Peyer's patch (tissue), 4 donors: Measurements from ENCODE around the gene GP1BB.

ENCODE experiments used
- CTCF ChIP-seq, 6 experiments: fragments of 450-650 bp in 4 of 6; fragments of 200-600 bp in 2 of 6; sonication (generic) in 1 of 6; IDR thresholded peaks; one replicate each; pipeline ENCODE4 v1.5.1; 2017 to 2019; ENCODE audit warnings: antibody characterized with exemption in 6 of 6, mild to moderate bottlenecking in 3 of 6, moderate library complexity in 1 of 6
- POLR2A ChIP-seq, 2 donors: fragments of 450-650 bp; IDR thresholded peaks; one replicate each; pipeline ENCODE4 v1.5.1; 2017; ENCODE audit warnings: antibody characterized with exemption in 2 of 2, mild to moderate bottlenecking in 2 of 2, moderate library complexity in 2 of 2

DNA sequence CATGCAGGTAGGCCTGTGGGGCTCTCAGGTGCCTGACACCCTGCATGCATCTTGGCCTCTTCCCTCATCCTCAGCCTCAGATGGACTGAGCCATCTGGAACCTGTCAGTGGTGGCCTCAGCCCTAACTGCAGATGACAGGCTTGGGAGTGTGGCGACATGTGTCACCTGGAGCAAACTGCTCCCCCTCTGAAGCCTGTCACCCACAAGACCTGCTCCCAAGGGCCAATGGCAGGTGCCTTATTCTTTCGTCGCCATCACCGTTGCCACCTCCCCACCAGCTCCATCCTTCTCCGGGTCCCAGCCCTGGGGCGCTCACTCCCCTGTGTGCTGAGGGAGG lies 12.6 kb upstream of the GP1BB start:
- TF ChIP-seq CTCF (IDR thresholded peaks at IDR 0.05) (no peak), POLR2A (IDR thresholded peaks at IDR 0.05) (no peak)
